BJ (cell line): Measurements from ENCODE around the gene TMEM147. TPM values are rescaled to one million over a fixed set of nuclear protein-coding genes. Genes with fewer than 3 reads are reported as not detected.
A peak's percentile ranks its signal among the peaks of the same experiment; 100 is the strongest.

Experiments used
- CTCF ChIA-PET: fragments of 350-600 bp; formaldehyde crosslinking; extraction: SDS; loops from one replicate; lab custom pipeline; 2021; ENCODE audit warnings: antibody characterized with exemption, inconsistent platforms; lab: Yijun Ruan, JAX
- POLR2A ChIA-PET: fragments of 300-600 bp; sonication (Branson Sonifier 250); formaldehyde crosslinking; extraction: SDS; loops from one replicate; lab custom pipeline; 2021; ENCODE audit warnings: antibody characterized with exemption; lab: Charles Lee
- DNase-seq: peaks from one replicate; pipeline ENCODE4 v3.0.0-alpha.2; 2011; ENCODE audit warnings: low read depth
- H3K27me3 ChIP-seq: 2 replicates; pipeline ENCODE4 v1.6.0; 2011; ENCODE audit warnings: low read length; ENCODE audit not compliant: control insufficient read depth, insufficient read depth
- H3K36me3 ChIP-seq: 2 replicates; pipeline ENCODE4 v1.5.1; 2011; ENCODE audit warnings: low read length; ENCODE audit not compliant: control insufficient read depth, insufficient read depth
- H3K4me3 ChIP-seq: 2 replicates; pipeline ENCODE4 v1.5.1; 2011; ENCODE audit warnings: low read depth, mild to moderate bottlenecking, control low read depth, low read length
- CTCF ChIP-seq: IDR thresholded peaks from 2 replicates; pipeline ENCODE4 v1.5.1; 2011; ENCODE audit warnings: low read depth, mild to moderate bottlenecking, control low read depth, inconsistent platforms, low read length, moderate library complexity; ENCODE audit not compliant: insufficient read depth
- polyA plus RNA-seq: library from polyadenylated mRNA; depleted of rRNA; stranded (reverse); fragments of >200 nt; gene quantifications from 2 replicates; pipeline ENCODE4 v1.2.3, GENCODE V29; 2011

The TMEM147 gene
- polyA plus RNA-seq, 1 experiment: 200 TPM

GRCh38 chr19:35545855-35546381, 492 bp downstream of the TMEM147 start:
- peak overlapping the region; percentile 93 for H3K4me3 ChIP-seq
- H3K36me3 ChIP-seq: peaks cover 4% of the 10 kb centered on the region
- no peak for DNase-seq
- CTCF ChIA-PET: no interaction called here
- no peak for TF ChIP-seq CTCF
- no peaks in the 10 kb centered on the region for H3K27me3 ChIP-seq
- POLR2A ChIA-PET: no interaction called here

- Histone ChIP-seq H3K27me3 (no peaks in the 10 kb centered on the region), H3K36me3 (peaks cover 4% of the 10 kb centered on the region), H3K4me3 (peak overlapping the region; percentile 93)
- POLR2A ChIA-PET: no interaction called here
- CTCF ChIA-PET: interaction anchor here (4.0 kb wide), 1 partner anchor 37 kb away, joined by 33 read pairs; no protein-coding TSS in a partner anchor
- no peak for TF ChIP-seq CTCF
- no peak for DNase-seq
Measured at GRCh38 chr19:35546532-35546931, 1.1 kb downstream of the TMEM147 start.

DNA sequence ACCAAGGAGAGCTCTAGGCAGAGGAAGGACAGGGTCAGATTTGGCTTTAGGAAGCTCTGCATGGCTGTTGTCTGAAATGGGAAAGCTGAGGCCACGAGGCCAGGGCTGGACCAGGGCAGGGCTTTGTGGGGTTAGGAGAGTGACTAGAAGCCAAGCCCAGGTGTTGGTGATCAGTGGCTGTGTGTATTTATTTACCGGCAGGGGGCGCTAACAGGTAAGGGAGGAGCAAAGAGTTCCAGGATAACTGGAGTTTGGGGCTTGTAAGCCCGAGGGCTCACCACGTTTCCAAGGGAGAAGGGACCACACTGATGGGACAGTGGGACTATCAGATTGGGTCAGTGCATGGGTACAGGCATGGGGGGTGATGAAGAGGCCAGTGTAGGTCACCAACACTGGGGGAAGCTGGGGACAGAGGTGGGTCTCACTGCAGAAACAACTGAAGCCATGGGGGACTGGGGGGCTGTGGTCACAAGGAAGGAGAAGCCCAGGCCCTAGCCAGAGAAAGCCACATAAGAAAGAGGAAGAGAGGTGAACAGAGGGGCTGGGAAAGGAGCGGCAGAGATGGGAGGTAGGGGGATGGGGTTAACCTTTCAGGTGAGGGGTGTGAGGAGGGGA, 3.9 kb downstream of the TMEM147 start:
- Histone ChIP-seq H3K4me3 (no peak overlapping the region), H3K27me3 (no peaks in the 10 kb centered on the region), H3K36me3 (peaks cover 1% of the 10 kb centered on the region; the same call in 1 of the 2 replicates)
- POLR2A ChIA-PET: no interaction called here
- peak; percentile 68 for TF ChIP-seq CTCF
- no peak for DNase-seq
- CTCF ChIA-PET: interaction anchor here (0.6 to 4.0 kb wide), 24 partner anchors 9 to 147 kb away, joined by 3 to 33 read pairs (median 5); partner anchors contain the start of genes COX6B1, DMKN and HAUS5

- Histone ChIP-seq H3K27me3 (no peaks in the 10 kb centered on the region), H3K36me3 (peaks cover 1% of the 10 kb centered on the region; the same call in 1 of the 2 replicates), H3K4me3 (no peak overlapping the region)
- ChIA-PET POLR2A (no interaction called here), CTCF (interaction anchor here (0.6 to 4.0 kb wide), 13 partner anchors 8 to 98 kb away, joined by 3 to 33 read pairs (median 7); partner anchors contain the start of gene COX6B1)
- DNase-seq: no peak
- no peak for TF ChIP-seq CTCF
Measured at GRCh38 chr19:35549879-35550523, 4.6 kb downstream of the TMEM147 start.
